GM23248 (cell line): ENCODE results near the gene LRRC59.

Source experiments
- EZH2 ChIP-seq: fragments of 200-600 bp; sonication (generic); IDR thresholded peaks from 2 replicates; pipeline ENCODE4 v1.6.1; 2018; ENCODE audit warnings: antibody characterized with exemption, mild to moderate bottlenecking; ENCODE audit not compliant: insufficient read depth, poor library complexity, severe bottlenecking
- EZH2phosphoT487 ChIP-seq: fragments of 200-600 bp; sonication (generic); IDR thresholded peaks from 2 replicates; pipeline ENCODE4 v1.6.1; 2018; ENCODE audit warnings: antibody characterized with exemption, moderate library complexity, mild to moderate bottlenecking, low read depth; ENCODE audit not compliant: insufficient read depth

GRCh38 chr17:50379351-50380132 is 17.8 kb downstream of the LRRC59 start:
- TF ChIP-seq EZH2 (no peak), EZH2phosphoT487 (no peak)
